GM23338 (cell line): Measurements from ENCODE around the gene SLX4. TPM values are rescaled to one million over a fixed set of nuclear protein-coding genes. Genes with fewer than 3 reads are reported as not detected.

ENCODE experiments used
- ATAC-seq: fragments of 200-7000 bp; cut with Tn5 transposase; 3 replicates; pipeline ENCODE4 v1.9.1; 2020
- DNase-seq: peaks from one replicate; pipeline ENCODE4 v3.0.0-alpha.2; 2015; ENCODE audit warnings: low spot score
- H2AFZ ChIP-seq: fragments of 200-600 bp; sonication (generic); 2 replicates; pipeline ENCODE4 v1.8.0; 2016; ENCODE audit warnings: antibody characterized with exemption, mild to moderate bottlenecking, moderate library complexity
- H3F3A ChIP-seq: fragments of 200-600 bp; sonication (generic); replicated peaks from 2 replicates; pipeline ENCODE4 v1.8.0; 2017; ENCODE audit warnings: antibody characterized with exemption, mixed run types, low read depth
- H3K27ac ChIP-seq: fragments of 200-600 bp; sonication (generic); 2 replicates; pipeline ENCODE4 v1.6.1; 2016; ENCODE audit warnings: low read depth
- H3K27me3 ChIP-seq: fragments of 200-600 bp; sonication (generic); 2 replicates; pipeline ENCODE4 v1.8.0; 2016; ENCODE audit warnings: mild to moderate bottlenecking, mixed run types, moderate library complexity; ENCODE audit not compliant: insufficient read depth
- H3K36me3 ChIP-seq: fragments of 200-600 bp; sonication (generic); 2 replicates; pipeline ENCODE4 v1.8.0; 2016; ENCODE audit warnings: mild to moderate bottlenecking; ENCODE audit not compliant: insufficient read depth
- H3K4me1 ChIP-seq: fragments of 200-600 bp; sonication (generic); 2 replicates; pipeline ENCODE4 v1.8.0; 2016; ENCODE audit warnings: mild to moderate bottlenecking, moderate library complexity; ENCODE audit not compliant: insufficient read depth
- H3K4me2 ChIP-seq: fragments of 200-600 bp; sonication (generic); 2 replicates; pipeline ENCODE4 v1.7.1; 2017; ENCODE audit warnings: mixed run types
- H3K4me3 ChIP-seq: fragments of 200-600 bp; sonication (generic); 2 replicates; pipeline ENCODE4 v1.6.1; 2016; ENCODE audit warnings: mixed run types
- H3K79me2 ChIP-seq: fragments of 200-600 bp; sonication (generic); replicated peaks from 2 replicates; pipeline ENCODE4 v1.8.0; 2017; ENCODE audit warnings: mild to moderate bottlenecking; ENCODE audit not compliant: insufficient read depth
- H3K9me2 ChIP-seq: fragments of 200-600 bp; sonication (generic); 2 replicates; pipeline ENCODE4 v1.8.0; 2017; ENCODE audit not compliant: insufficient read depth
- H4K20me1 ChIP-seq: fragments of 200-600 bp; sonication (generic); replicated peaks from 2 replicates; pipeline ENCODE4 v1.8.0; 2017; ENCODE audit warnings: mild to moderate bottlenecking; ENCODE audit not compliant: insufficient read depth
- H3K27ac Mint-ChIP-seq: 2 replicates; pipeline ENCODE4 v1.8.0; 2020; ENCODE audit warnings: inconsistent platforms, mild to moderate bottlenecking, moderate library complexity, mixed read lengths
- H3K27me3 Mint-ChIP-seq: 3 replicates; pipeline ENCODE4 v1.8.0; 2022; ENCODE audit warnings: low read depth, mild to moderate bottlenecking, moderate library complexity, mixed read lengths, inconsistent platforms; ENCODE audit not compliant: insufficient read depth, poor library complexity
- H3K36me3 Mint-ChIP-seq: 3 replicates; pipeline ENCODE4 v1.8.0; 2021; ENCODE audit warnings: low read depth, mild to moderate bottlenecking, inconsistent platforms, moderate library complexity, mixed read lengths
- H3K4me1 Mint-ChIP-seq: 3 replicates; pipeline ENCODE4 v1.8.0; 2020; ENCODE audit warnings: mild to moderate bottlenecking, inconsistent platforms, mixed read lengths
- H3K4me3 Mint-ChIP-seq: 3 replicates; pipeline ENCODE4 v1.8.0; 2021; ENCODE audit warnings: moderate library complexity, mild to moderate bottlenecking, inconsistent platforms, mixed read lengths
- H3K9me3 Mint-ChIP-seq: 3 replicates; pipeline ENCODE4 v1.8.0; 2020; ENCODE audit warnings: moderate library complexity, mild to moderate bottlenecking, inconsistent platforms, mixed read lengths
- CREB1 ChIP-seq: fragments of 250-450 bp; sonication (Bioruptor Pico); IDR thresholded peaks from 2 replicates; pipeline ENCODE4 v1.5.0; 2020; ENCODE audit warnings: low read depth, mild to moderate bottlenecking, moderate library complexity
- EZH2 ChIP-seq: fragments of 200-600 bp; sonication (generic); IDR thresholded peaks from one replicate; pipeline ENCODE4 v1.8.0; 2017; ENCODE audit warnings: antibody characterized with exemption, mild to moderate bottlenecking, low read depth; ENCODE audit not compliant: unreplicated experiment
- EZH2phosphoT487 ChIP-seq: fragments of 200-600 bp; sonication (generic); IDR thresholded peaks from one replicate; pipeline ENCODE4 v1.8.1; 2018; ENCODE audit warnings: antibody characterized with exemption; ENCODE audit not compliant: unreplicated experiment
- JUNB ChIP-seq: IDR thresholded peaks from one replicate; pipeline ENCODE4 v1.6.1; 2016; ENCODE audit warnings: antibody characterized with exemption; ENCODE audit not compliant: unreplicated experiment
- NANOG ChIP-seq: IDR thresholded peaks from 2 replicates; pipeline ENCODE4 v1.6.1; 2016; ENCODE audit warnings: antibody characterized with exemption, borderline replicate concordance
- POLR2AphosphoS5 ChIP-seq: IDR thresholded peaks from 2 replicates; pipeline ENCODE4 v1.6.1; 2016; ENCODE audit warnings: antibody characterized with exemption, low read depth
- STAT1 ChIP-seq: IDR thresholded peaks from one replicate; pipeline ENCODE4 v1.6.1; 2016; ENCODE audit warnings: antibody characterized with exemption; ENCODE audit not compliant: unreplicated experiment
- ZNF114 ChIP-seq: fragments of 250-450 bp; sonication (Bioruptor Pico); IDR thresholded peaks from 2 replicates; pipeline ENCODE4 v1.5.0; 2020; ENCODE audit warnings: mild to moderate bottlenecking, moderate library complexity
- ZNF331 ChIP-seq: fragments of 250-450 bp; sonication (Bioruptor Pico); IDR thresholded peaks from 2 replicates; pipeline ENCODE4 v1.5.0; 2020; ENCODE audit warnings: low read depth, mild to moderate bottlenecking, moderate library complexity
- polyA plus RNA-seq: library from polyadenylated mRNA; unstranded; fragments of >200 nt; fragmentation: Nextera tagmentation; extraction: Ambion mirVana; gene quantifications from 2 replicates; pipeline ENCODE4 v1.2.1, GENCODE V29; 2016
- total RNA-seq: library from RNA; depleted of rRNA; stranded (reverse); fragments of >200 nt; shearing (Covaris generic); gene quantifications from 2 replicates; pipeline ENCODE4 v1.2.3, GENCODE V29; 2014
- TF ChIP-seq, protein P1 (sequence below): IDR thresholded peaks from 2 replicates; pipeline ENCODE4 v1.6.1; 2016; ENCODE audit warnings: antibody characterized with exemption
- TF ChIP-seq, protein P2 (sequence below): fragments of 250-450 bp; sonication (Bioruptor Pico); IDR thresholded peaks from 2 replicates; pipeline ENCODE4 v1.5.0; 2020; ENCODE audit warnings: mild to moderate bottlenecking, moderate library complexity
- TF ChIP-seq, protein P3 (sequence below): IDR thresholded peaks from one replicate; pipeline ENCODE4 v1.6.1; 2018; ENCODE audit warnings: antibody characterized with exemption; ENCODE audit not compliant: unreplicated experiment
- TF ChIP-seq, protein P4 (sequence below), 2 experiments: fragments of 200-600 bp in 1 of 2; sonication (generic) in 1 of 2; conservative IDR thresholded peaks; 2 replicates each; pipeline versions ENCODE4 v1.5.1 to v1.6.1; 2016 to 2017; ENCODE audit warnings: antibody characterized with exemption in 2 of 2, low read depth in 2 of 2, mild to moderate bottlenecking in 2 of 2, moderate library complexity in 1 of 2

Gene SLX4
- total and polyA plus RNA-seq, 2 experiments from 2014 or later: 3.0 to 15.2 TPM

DNA sequence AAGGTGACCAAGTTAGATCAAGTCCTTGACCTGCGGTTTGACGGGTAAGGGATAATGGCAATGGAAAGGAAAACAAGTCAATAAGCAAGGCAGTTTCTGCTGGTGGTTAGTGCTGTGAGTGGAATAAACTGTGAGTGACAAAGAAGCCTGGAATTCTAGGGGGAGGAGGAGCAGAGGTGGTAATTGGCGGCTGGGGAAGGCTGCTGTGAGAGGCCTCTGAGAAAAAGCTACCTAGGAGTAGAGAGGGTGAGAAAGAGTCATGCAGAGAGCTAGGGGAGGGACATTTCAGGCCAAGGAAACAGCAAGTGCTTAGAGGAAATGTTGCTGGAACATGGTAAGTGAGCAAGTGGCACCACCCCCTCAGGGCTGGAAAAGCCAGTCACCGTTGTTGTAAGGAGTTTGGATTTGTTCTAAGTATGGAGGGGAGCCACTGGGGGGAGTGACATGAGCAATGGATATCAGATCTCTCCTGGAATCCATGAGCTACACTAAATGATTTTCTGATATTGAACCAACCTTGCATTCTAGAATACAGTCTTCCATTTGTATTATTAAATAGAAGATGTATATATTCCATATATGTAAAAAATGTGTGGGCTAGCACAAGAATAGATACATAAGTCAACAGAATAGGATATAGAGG lies 40.9 kb downstream of the SLX4 start:
- no peak overlapping the region for H3K4me3 Mint-ChIP-seq
- Histone ChIP-seq H4K20me1 (no peaks in the 10 kb centered on the region), H3K36me3 (no peaks in the 10 kb centered on the region), H3K4me1 (peaks cover 3% of the 10 kb centered on the region; the same call in 1 of the 2 replicates), H3F3A (no peaks in the 10 kb centered on the region), H3K27me3 (no peaks in the 10 kb centered on the region), H3K27ac (no peak overlapping the region), H2AFZ (no peak overlapping the region), H3K4me3 (no peak overlapping the region), H3K4me2 (no peak overlapping the region), H3K9me2 (no peaks in the 10 kb centered on the region), H3K79me2 (no peaks in the 10 kb centered on the region)
- peaks cover 3% of the 10 kb centered on the region for H3K27me3 Mint-ChIP-seq
- peaks cover 6% of the 10 kb centered on the region; the same call in 2 of the 3 replicates for H3K36me3 Mint-ChIP-seq
- DNase-seq (no peak), ATAC-seq (no peak)
- H3K27ac Mint-ChIP-seq: no peak overlapping the region
- H3K9me3 Mint-ChIP-seq: peaks cover 10% of the 10 kb centered on the region
- TF ChIP-seq JUNB (no peak), STAT1 (no peak), ZNF114 (CRISPR knock-in tag) (no peak), EZH2phosphoT487 (no peak), EZH2 (no peak), POLR2AphosphoS5 (no peak), ZNF331 (CRISPR knock-in tag) (no peak), CREB1 (CRISPR knock-in tag) (no peak), NANOG (no peak)
- TF ChIP-seq, protein P1, sequence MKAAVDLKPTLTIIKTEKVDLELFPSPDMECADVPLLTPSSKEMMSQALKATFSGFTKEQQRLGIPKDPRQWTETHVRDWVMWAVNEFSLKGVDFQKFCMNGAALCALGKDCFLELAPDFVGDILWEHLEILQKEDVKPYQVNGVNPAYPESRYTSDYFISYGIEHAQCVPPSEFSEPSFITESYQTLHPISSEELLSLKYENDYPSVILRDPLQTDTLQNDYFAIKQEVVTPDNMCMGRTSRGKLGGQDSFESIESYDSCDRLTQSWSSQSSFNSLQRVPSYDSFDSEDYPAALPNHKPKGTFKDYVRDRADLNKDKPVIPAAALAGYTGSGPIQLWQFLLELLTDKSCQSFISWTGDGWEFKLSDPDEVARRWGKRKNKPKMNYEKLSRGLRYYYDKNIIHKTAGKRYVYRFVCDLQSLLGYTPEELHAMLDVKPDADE: no peak
- TF ChIP-seq, protein P2, sequence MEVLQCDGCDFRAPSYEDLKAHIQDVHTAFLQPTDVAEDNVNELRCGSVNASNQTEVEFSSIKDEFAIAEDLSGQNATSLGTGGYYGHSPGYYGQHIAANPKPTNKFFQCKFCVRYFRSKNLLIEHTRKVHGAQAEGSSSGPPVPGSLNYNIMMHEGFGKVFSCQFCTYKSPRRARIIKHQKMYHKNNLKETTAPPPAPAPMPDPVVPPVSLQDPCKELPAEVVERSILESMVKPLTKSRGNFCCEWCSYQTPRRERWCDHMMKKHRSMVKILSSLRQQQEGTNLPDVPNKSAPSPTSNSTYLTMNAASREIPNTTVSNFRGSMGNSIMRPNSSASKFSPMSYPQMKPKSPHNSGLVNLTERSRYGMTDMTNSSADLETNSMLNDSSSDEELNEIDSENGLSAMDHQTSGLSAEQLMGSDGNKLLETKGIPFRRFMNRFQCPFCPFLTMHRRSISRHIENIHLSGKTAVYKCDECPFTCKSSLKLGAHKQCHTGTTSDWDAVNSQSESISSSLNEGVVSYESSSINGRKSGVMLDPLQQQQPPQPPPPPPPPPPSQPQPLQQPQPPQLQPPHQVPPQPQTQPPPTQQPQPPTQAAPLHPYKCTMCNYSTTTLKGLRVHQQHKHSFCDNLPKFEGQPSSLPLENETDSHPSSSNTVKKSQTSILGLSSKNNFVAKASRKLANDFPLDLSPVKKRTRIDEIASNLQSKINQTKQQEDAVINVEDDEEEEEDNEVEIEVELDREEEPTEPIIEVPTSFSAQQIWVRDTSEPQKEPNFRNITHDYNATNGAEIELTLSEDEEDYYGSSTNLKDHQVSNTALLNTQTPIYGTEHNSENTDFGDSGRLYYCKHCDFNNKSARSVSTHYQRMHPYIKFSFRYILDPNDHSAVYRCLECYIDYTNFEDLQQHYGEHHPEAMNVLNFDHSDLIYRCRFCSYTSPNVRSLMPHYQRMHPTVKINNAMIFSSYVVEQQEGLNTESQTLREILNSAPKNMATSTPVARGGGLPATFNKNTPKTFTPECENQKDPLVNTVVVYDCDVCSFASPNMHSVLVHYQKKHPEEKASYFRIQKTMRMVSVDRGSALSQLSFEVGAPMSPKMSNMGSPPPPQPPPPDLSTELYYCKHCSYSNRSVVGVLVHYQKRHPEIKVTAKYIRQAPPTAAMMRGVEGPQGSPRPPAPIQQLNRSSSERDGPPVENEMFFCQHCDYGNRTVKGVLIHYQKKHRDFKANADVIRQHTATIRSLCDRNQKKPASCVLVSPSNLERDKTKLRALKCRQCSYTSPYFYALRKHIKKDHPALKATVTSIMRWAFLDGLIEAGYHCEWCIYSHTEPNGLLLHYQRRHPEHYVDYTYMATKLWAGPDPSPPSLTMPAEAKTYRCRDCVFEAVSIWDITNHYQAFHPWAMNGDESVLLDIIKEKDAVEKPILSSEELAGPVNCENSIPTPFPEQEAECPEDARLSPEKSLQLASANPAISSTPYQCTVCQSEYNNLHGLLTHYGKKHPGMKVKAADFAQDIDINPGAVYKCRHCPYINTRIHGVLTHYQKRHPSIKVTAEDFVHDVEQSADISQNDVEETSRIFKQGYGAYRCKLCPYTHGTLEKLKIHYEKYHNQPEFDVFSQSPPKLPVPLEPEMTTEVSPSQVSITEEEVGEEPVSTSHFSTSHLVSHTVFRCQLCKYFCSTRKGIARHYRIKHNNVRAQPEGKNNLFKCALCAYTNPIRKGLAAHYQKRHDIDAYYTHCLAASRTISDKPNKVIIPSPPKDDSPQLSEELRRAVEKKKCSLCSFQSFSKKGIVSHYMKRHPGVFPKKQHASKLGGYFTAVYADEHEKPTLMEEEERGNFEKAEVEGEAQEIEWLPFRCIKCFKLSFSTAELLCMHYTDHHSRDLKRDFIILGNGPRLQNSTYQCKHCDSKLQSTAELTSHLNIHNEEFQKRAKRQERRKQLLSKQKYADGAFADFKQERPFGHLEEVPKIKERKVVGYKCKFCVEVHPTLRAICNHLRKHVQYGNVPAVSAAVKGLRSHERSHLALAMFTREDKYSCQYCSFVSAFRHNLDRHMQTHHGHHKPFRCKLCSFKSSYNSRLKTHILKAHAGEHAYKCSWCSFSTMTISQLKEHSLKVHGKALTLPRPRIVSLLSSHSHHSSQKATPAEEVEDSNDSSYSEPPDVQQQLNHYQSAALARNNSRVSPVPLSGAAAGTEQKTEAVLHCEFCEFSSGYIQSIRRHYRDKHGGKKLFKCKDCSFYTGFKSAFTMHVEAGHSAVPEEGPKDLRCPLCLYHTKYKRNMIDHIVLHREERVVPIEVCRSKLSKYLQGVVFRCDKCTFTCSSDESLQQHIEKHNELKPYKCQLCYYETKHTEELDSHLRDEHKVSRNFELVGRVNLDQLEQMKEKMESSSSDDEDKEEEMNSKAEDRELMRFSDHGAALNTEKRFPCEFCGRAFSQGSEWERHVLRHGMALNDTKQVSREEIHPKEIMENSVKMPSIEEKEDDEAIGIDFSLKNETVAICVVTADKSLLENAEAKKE (CRISPR knock-in tag): no peak
- TF ChIP-seq, protein P3, sequence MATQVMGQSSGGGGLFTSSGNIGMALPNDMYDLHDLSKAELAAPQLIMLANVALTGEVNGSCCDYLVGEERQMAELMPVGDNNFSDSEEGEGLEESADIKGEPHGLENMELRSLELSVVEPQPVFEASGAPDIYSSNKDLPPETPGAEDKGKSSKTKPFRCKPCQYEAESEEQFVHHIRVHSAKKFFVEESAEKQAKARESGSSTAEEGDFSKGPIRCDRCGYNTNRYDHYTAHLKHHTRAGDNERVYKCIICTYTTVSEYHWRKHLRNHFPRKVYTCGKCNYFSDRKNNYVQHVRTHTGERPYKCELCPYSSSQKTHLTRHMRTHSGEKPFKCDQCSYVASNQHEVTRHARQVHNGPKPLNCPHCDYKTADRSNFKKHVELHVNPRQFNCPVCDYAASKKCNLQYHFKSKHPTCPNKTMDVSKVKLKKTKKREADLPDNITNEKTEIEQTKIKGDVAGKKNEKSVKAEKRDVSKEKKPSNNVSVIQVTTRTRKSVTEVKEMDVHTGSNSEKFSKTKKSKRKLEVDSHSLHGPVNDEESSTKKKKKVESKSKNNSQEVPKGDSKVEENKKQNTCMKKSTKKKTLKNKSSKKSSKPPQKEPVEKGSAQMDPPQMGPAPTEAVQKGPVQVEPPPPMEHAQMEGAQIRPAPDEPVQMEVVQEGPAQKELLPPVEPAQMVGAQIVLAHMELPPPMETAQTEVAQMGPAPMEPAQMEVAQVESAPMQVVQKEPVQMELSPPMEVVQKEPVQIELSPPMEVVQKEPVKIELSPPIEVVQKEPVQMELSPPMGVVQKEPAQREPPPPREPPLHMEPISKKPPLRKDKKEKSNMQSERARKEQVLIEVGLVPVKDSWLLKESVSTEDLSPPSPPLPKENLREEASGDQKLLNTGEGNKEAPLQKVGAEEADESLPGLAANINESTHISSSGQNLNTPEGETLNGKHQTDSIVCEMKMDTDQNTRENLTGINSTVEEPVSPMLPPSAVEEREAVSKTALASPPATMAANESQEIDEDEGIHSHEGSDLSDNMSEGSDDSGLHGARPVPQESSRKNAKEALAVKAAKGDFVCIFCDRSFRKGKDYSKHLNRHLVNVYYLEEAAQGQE: no peak
- TF ChIP-seq, protein P4, sequence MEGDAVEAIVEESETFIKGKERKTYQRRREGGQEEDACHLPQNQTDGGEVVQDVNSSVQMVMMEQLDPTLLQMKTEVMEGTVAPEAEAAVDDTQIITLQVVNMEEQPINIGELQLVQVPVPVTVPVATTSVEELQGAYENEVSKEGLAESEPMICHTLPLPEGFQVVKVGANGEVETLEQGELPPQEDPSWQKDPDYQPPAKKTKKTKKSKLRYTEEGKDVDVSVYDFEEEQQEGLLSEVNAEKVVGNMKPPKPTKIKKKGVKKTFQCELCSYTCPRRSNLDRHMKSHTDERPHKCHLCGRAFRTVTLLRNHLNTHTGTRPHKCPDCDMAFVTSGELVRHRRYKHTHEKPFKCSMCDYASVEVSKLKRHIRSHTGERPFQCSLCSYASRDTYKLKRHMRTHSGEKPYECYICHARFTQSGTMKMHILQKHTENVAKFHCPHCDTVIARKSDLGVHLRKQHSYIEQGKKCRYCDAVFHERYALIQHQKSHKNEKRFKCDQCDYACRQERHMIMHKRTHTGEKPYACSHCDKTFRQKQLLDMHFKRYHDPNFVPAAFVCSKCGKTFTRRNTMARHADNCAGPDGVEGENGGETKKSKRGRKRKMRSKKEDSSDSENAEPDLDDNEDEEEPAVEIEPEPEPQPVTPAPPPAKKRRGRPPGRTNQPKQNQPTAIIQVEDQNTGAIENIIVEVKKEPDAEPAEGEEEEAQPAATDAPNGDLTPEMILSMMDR (conservative IDR thresholded peaks at IDR 0.05; ENCODE audit: low read depth in 2 of 2): no peak
- 0 out of 3 replicates have a peak, but pooled peaks cover 3% of the 10 kb centered on the region for H3K4me1 Mint-ChIP-seq
